Erythroblast (primary cell): ENCODE results near the gene SIK3.

ENCODE experiments used
- GATA1 ChIP-seq: IDR thresholded peaks from 2 replicates; pipeline ENCODE4 v1.6.1; 2011; ENCODE audit warnings: low read depth, mild to moderate bottlenecking, control low read depth, low read length, moderate library complexity
- POLR2A ChIP-seq: IDR thresholded peaks from 2 replicates; pipeline ENCODE4 v1.6.1; 2011; ENCODE audit warnings: mild to moderate bottlenecking, low read length

DNA sequence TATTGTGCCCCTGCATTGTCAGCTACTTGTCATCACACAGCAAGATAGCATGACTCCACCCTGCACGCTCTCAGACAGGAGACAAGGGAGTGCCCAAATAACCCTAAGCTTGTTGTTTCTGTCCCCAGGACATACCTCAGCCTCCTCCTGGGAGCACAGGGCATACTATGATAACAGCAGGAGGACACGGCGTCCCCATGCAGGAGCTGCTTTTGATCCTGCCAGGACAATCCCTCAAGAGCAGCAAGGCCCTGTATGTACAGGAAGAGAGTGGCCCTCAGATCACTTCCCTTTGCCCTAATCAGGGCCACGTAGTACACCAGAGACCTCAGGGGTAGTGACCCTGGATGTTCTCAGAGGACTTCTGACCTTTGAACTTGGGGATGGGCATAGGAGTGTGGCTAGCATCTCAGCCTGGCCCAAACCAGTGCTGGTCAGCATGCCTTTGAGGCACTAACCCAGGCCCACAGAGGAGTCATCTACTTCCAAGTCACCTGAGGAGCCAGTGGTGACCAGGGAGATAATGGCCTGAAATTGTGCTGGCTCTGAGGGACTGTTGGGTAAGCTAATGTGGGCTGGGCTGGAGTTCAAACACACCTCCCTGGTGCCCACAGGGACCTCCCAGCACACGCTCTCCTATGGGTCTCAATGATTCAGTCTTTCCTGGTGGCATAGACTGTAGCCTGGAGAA, 284.3 kb downstream of the SIK3 start:
- no peak for TF ChIP-seq POLR2A
- TF ChIP-seq GATA1 = no peak
